ENCODE results near the gene AFP. TPM values are rescaled to one million over a fixed set of nuclear protein-coding genes. Genes with fewer than 3 reads are reported as not detected.

Gene AFP
- total RNA-seq, 1 donor from 2014 or later: 11.3 TPM

- H3K4me1 Mint-ChIP-seq (ENCODE audit: low read depth, unreplicated experiment): no peaks in the 10 kb centered on the region
- H3K4me2 ChIP-seq (ENCODE audit: low read length): no peak overlapping the region
- no peak for FAIRE-seq
Measured at GRCh38 chr4:73413294-73413755, 22.7 kb upstream of the AFP start.

GRCh38 chr4:73414936-73415271 is 21.1 kb upstream of the AFP start:
- no peaks in the 10 kb centered on the region for H3K27me3 ChIP-seq (ENCODE audit: insufficient read depth, low read length)
- H3K27ac Mint-ChIP-seq (ENCODE audit: unreplicated experiment): no peak overlapping the region
- H3K9me3 ChIP-seq (ENCODE audit: insufficient read depth, low read depth, low read length): no peaks in the 10 kb centered on the region
- no peak overlapping the region for H3K27ac ChIP-seq (ENCODE audit: low read depth, low read length)
- no peaks in the 10 kb centered on the region for H3K36me3 Mint-ChIP-seq (ENCODE audit: low read depth, unreplicated experiment)
- no peak for FAIRE-seq
- no peaks in the 10 kb centered on the region for H4K20me1 ChIP-seq (ENCODE audit: insufficient read depth, low read length)
- H3K79me2 ChIP-seq (ENCODE audit: insufficient read depth, low read length): no peaks in the 10 kb centered on the region
- no peak overlapping the region for H3K9ac ChIP-seq (ENCODE audit: low read length)
- no peak for DNase-seq (ENCODE audit: low read depth)
- H2AFZ ChIP-seq (ENCODE audit: low read depth, low read length): no peak overlapping the region
- H3K4me3 Mint-ChIP-seq (ENCODE audit: unreplicated experiment): no peak overlapping the region
- no peak overlapping the region for H3K4me2 ChIP-seq (ENCODE audit: low read length)
- TF ChIP-seq EZH2 (IDR thresholded peaks at IDR 0.05; ENCODE audit: insufficient read depth, low read length): no peak
- TF ChIP-seq, protein P1, sequence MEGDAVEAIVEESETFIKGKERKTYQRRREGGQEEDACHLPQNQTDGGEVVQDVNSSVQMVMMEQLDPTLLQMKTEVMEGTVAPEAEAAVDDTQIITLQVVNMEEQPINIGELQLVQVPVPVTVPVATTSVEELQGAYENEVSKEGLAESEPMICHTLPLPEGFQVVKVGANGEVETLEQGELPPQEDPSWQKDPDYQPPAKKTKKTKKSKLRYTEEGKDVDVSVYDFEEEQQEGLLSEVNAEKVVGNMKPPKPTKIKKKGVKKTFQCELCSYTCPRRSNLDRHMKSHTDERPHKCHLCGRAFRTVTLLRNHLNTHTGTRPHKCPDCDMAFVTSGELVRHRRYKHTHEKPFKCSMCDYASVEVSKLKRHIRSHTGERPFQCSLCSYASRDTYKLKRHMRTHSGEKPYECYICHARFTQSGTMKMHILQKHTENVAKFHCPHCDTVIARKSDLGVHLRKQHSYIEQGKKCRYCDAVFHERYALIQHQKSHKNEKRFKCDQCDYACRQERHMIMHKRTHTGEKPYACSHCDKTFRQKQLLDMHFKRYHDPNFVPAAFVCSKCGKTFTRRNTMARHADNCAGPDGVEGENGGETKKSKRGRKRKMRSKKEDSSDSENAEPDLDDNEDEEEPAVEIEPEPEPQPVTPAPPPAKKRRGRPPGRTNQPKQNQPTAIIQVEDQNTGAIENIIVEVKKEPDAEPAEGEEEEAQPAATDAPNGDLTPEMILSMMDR (IDR thresholded peaks at IDR 0.05; ENCODE audit: insufficient read depth, low read depth, low read length): no peak
- H3K4me1 ChIP-seq (ENCODE audit: insufficient read depth, low read length): no peaks in the 10 kb centered on the region
- no peaks in the 10 kb centered on the region for H3K27me3 Mint-ChIP-seq (ENCODE audit: low read depth, unreplicated experiment)
- no peak overlapping the region for H3K4me3 ChIP-seq (ENCODE audit: insufficient read depth, low read depth, low read length)
- H3K4me1 Mint-ChIP-seq (ENCODE audit: low read depth, unreplicated experiment): no peaks in the 10 kb centered on the region
- no peaks in the 10 kb centered on the region for H3K36me3 ChIP-seq (ENCODE audit: insufficient read depth, low read length)
- no peaks in the 10 kb centered on the region for H3K9me3 Mint-ChIP-seq (ENCODE audit: unreplicated experiment)

More at GRCh38 chr4:73413294-73413755, 22.7 kb upstream of the AFP start:
- H3K36me3 Mint-ChIP-seq (ENCODE audit: low read depth, unreplicated experiment): no peaks in the 10 kb centered on the region
- no peaks in the 10 kb centered on the region for H3K27me3 Mint-ChIP-seq (ENCODE audit: low read depth, unreplicated experiment)
- Histone ChIP-seq H4K20me1 (ENCODE audit: insufficient read depth, low read length) (no peaks in the 10 kb centered on the region), H3K4me3 (ENCODE audit: insufficient read depth, low read depth, low read length) (no peak overlapping the region), H3K27ac (ENCODE audit: low read depth, low read length) (no peak overlapping the region), H3K4me1 (ENCODE audit: insufficient read depth, low read length) (no peaks in the 10 kb centered on the region), H3K9ac (ENCODE audit: low read length) (no peak overlapping the region), H3K79me2 (ENCODE audit: insufficient read depth, low read length) (no peaks in the 10 kb centered on the region), H3K9me3 (ENCODE audit: insufficient read depth, low read depth, low read length) (no peaks in the 10 kb centered on the region), H3K27me3 (ENCODE audit: insufficient read depth, low read length) (no peaks in the 10 kb centered on the region), H3K36me3 (ENCODE audit: insufficient read depth, low read length) (no peaks in the 10 kb centered on the region), H2AFZ (ENCODE audit: low read depth, low read length) (no peak overlapping the region)
- H3K27ac Mint-ChIP-seq (ENCODE audit: unreplicated experiment): no peak overlapping the region
- TF ChIP-seq EZH2 (IDR thresholded peaks at IDR 0.05; ENCODE audit: insufficient read depth, low read length): no peak
- TF ChIP-seq, protein P1 (IDR thresholded peaks at IDR 0.05; ENCODE audit: insufficient read depth, low read depth, low read length): no peak
- no peak for DNase-seq (ENCODE audit: low read depth)
- no peak overlapping the region for H3K4me3 Mint-ChIP-seq (ENCODE audit: unreplicated experiment)
- no peaks in the 10 kb centered on the region for H3K9me3 Mint-ChIP-seq (ENCODE audit: unreplicated experiment)

- Histone ChIP-seq H4K20me1 (ENCODE audit: insufficient read depth, low read length) (no peaks in the 10 kb centered on the region), H3K4me3 (ENCODE audit: insufficient read depth, low read depth, low read length) (no peak overlapping the region), H2AFZ (ENCODE audit: low read depth, low read length) (no peak overlapping the region), H3K27ac (ENCODE audit: low read depth, low read length) (no peak overlapping the region), H3K9me3 (ENCODE audit: insufficient read depth, low read depth, low read length) (no peaks in the 10 kb centered on the region), H3K36me3 (ENCODE audit: insufficient read depth, low read length) (no peaks in the 10 kb centered on the region), H3K4me1 (ENCODE audit: insufficient read depth, low read length) (no peaks in the 10 kb centered on the region), H3K79me2 (ENCODE audit: insufficient read depth, low read length) (no peaks in the 10 kb centered on the region), H3K4me2 (ENCODE audit: low read length) (no peak overlapping the region), H3K9ac (ENCODE audit: low read length) (no peak overlapping the region), H3K27me3 (ENCODE audit: insufficient read depth, low read length) (no peaks in the 10 kb centered on the region)
- no peak for TF ChIP-seq EZH2 (IDR thresholded peaks at IDR 0.05; ENCODE audit: insufficient read depth, low read length)
- TF ChIP-seq, protein P1 (IDR thresholded peaks at IDR 0.05; ENCODE audit: insufficient read depth, low read depth, low read length): no peak
- H3K27me3 Mint-ChIP-seq (ENCODE audit: low read depth, unreplicated experiment): no peaks in the 10 kb centered on the region
- H3K27ac Mint-ChIP-seq (ENCODE audit: unreplicated experiment): no peak overlapping the region
- H3K36me3 Mint-ChIP-seq (ENCODE audit: low read depth, unreplicated experiment): no peaks in the 10 kb centered on the region
- H3K4me3 Mint-ChIP-seq (ENCODE audit: unreplicated experiment): no peak overlapping the region
- DNase-seq (ENCODE audit: low read depth) (no peak), FAIRE-seq (no peak)
- no peaks in the 10 kb centered on the region for H3K9me3 Mint-ChIP-seq (ENCODE audit: unreplicated experiment)
- H3K4me1 Mint-ChIP-seq (ENCODE audit: low read depth, unreplicated experiment): no peaks in the 10 kb centered on the region
Measured at GRCh38 chr4:73415807-73416238, 20.2 kb upstream of the AFP start.
